Subcutaneous abdominal adipose tissue (tissue), 5 donors: Measurements from ENCODE around the gene RDX.

Experiments used
- H3K27ac ChIP-seq: one replicate; pipeline ENCODE4 v1.7.0; 2013; ENCODE audit warnings: low read depth, mild to moderate bottlenecking, inconsistent platforms, low read length, moderate library complexity
- H3K27me3 ChIP-seq, 5 donors: one replicate each; pipeline ENCODE4 v1.7.0; 2013; ENCODE audit warnings: low read length in 5 of 5, inconsistent platforms in 1 of 5; ENCODE audit not compliant: control insufficient read depth in 5 of 5, insufficient read depth in 4 of 5
- H3K36me3 ChIP-seq, 5 donors: one replicate each; pipeline ENCODE4 v1.7.0; 2013; ENCODE audit warnings: low read length in 5 of 5; ENCODE audit not compliant: control insufficient read depth in 5 of 5, insufficient read depth in 5 of 5
- H3K4me1 ChIP-seq, 5 donors: one replicate each; pipeline ENCODE4 v1.7.0; 2013; ENCODE audit warnings: low read length in 5 of 5, mild to moderate bottlenecking in 3 of 5, moderate library complexity in 1 of 5; ENCODE audit not compliant: control insufficient read depth in 5 of 5, insufficient read depth in 5 of 5
- H3K4me3 ChIP-seq, 5 donors: one replicate each; pipeline ENCODE4 v1.7.0; 2013; ENCODE audit warnings: low read length in 5 of 5, low read depth in 1 of 5
- H3K9ac ChIP-seq, 5 donors: one replicate each; pipeline ENCODE4 v1.7.0; 2013; ENCODE audit warnings: low read length in 5 of 5, mild to moderate bottlenecking in 4 of 5, moderate library complexity in 3 of 5
- H3K9me3 ChIP-seq, 5 donors: one replicate each; pipeline ENCODE4 v1.7.0; 2013; ENCODE audit warnings: low read length in 5 of 5; ENCODE audit not compliant: control insufficient read depth in 5 of 5
- donor health status: healthy.
- donor health status: healthy.
- donor health status: healthy.
- donor health status: healthy.
- donor health status: healthy.

Gene RDX

GRCh38 chr11:110251836-110252235 lies 44.6 kb downstream of the RDX start:
- peak overlapping the region in 1 of 5 donors; percentile 20 for H3K9ac ChIP-seq
- H3K9me3 ChIP-seq = no peaks in the 10 kb centered on the region
- no peak overlapping the region for H3K27ac ChIP-seq
- H3K27me3 ChIP-seq = no peaks in the 10 kb centered on the region
- H3K4me3 ChIP-seq = no peak overlapping the region
- H3K4me1 ChIP-seq = peaks cover 0 to 5% (median 0%) of the 10 kb centered on the region in 5 donors
- H3K36me3 ChIP-seq = peaks cover 16 to 31% (median 22%) of the 10 kb centered on the region in 5 donors

GRCh38 chr11:110250168-110250567 lies 46.2 kb downstream of the RDX start:
- Histone ChIP-seq H3K4me1 (peaks cover 0 to 5% (median 0%) of the 10 kb centered on the region in 5 donors), H3K27me3 (no peaks in the 10 kb centered on the region), H3K36me3 (peaks cover 21 to 35% (median 28%) of the 10 kb centered on the region in 5 donors), H3K27ac (no peak overlapping the region), H3K4me3 (no peak overlapping the region), H3K9ac (peak overlapping the region in 1 of 5 donors; percentile 64), H3K9me3 (no peaks in the 10 kb centered on the region)

DNA sequence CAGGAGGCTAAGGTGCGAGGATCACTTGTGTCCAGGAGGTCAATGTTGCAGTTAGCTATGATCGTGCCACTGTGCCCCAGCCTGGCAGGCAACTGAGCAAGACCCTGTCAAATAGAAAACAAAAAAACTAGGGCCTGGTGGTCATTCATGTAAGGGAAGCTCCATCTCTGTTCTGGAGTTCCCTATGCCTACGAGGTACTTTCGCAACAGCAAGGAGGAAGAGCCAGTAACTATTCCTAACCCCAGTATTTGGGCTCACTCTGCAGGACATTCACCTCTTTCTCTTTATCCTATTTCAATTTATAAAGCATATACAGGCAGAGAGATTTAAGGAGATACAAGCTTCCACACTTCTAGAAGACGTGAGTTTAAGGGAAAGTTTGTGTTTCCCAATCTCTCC lies 46.6 kb downstream of the RDX start:
- Histone ChIP-seq H3K9ac (no peak overlapping the region), H3K27me3 (no peaks in the 10 kb centered on the region), H3K36me3 (peaks cover 21 to 35% (median 28%) of the 10 kb centered on the region in 5 donors), H3K4me3 (no peak overlapping the region), H3K9me3 (no peaks in the 10 kb centered on the region), H3K4me1 (peaks cover 0 to 5% (median 0%) of the 10 kb centered on the region in 5 donors), H3K27ac (no peak overlapping the region)

GRCh38 chr11:110249066-110249465 lies 47.3 kb downstream of the RDX start:
- Histone ChIP-seq H3K9me3 (no peaks in the 10 kb centered on the region), H3K27ac (no peak overlapping the region), H3K4me3 (no peak overlapping the region), H3K27me3 (no peaks in the 10 kb centered on the region), H3K4me1 (peaks cover 0 to 5% (median 0%) of the 10 kb centered on the region in 5 donors), H3K9ac (no peak overlapping the region), H3K36me3 (peaks cover 19 to 30% (median 23%) of the 10 kb centered on the region in 5 donors)

GRCh38 chr11:110243791-110244190 lies 52.6 kb downstream of the RDX start:
- H3K9ac ChIP-seq = no peak overlapping the region
- no peaks in the 10 kb centered on the region for H3K27me3 ChIP-seq
- no peak overlapping the region for H3K4me3 ChIP-seq
- H3K4me1 ChIP-seq = no peaks in the 10 kb centered on the region
- H3K9me3 ChIP-seq = no peaks in the 10 kb centered on the region
- peaks cover 7 to 22% (median 17%) of the 10 kb centered on the region in 5 donors for H3K36me3 ChIP-seq
- H3K27ac ChIP-seq = no peak overlapping the region

- Histone ChIP-seq H3K4me1 (no peaks in the 10 kb centered on the region), H3K27ac (no peak overlapping the region), H3K9ac (no peak overlapping the region), H3K27me3 (no peaks in the 10 kb centered on the region), H3K4me3 (no peak overlapping the region), H3K9me3 (no peaks in the 10 kb centered on the region), H3K36me3 (peaks cover 9 to 22% (median 17%) of the 10 kb centered on the region in 5 donors)
Measured at GRCh38 chr11:110242746-110243145, 53.7 kb downstream of the RDX start.

DNA sequence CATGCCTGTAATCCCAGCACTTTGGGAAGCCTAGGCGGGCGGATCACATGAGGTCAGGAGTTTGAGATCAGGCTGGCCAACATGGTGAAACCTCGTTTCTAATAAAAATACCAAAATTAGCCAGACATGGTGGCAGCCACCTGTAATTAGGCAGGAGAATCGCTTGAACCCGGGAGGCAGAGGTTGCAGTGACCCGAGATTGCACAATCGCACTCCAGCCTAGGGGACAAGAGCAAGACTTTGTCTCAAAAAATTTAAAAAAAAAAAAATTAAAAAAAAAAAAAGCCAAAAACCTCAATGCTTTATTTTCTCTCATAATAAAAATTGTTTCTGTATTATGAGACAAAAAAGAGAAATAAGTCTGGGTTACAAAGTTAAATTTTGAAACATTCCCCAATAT lies 54.2 kb downstream of the RDX start:
- Histone ChIP-seq H3K9ac (no peak overlapping the region), H3K27me3 (no peaks in the 10 kb centered on the region), H3K9me3 (no peaks in the 10 kb centered on the region), H3K4me3 (no peak overlapping the region), H3K4me1 (no peaks in the 10 kb centered on the region), H3K36me3 (peaks cover 12 to 23% (median 17%) of the 10 kb centered on the region in 5 donors), H3K27ac (no peak overlapping the region)

DNA sequence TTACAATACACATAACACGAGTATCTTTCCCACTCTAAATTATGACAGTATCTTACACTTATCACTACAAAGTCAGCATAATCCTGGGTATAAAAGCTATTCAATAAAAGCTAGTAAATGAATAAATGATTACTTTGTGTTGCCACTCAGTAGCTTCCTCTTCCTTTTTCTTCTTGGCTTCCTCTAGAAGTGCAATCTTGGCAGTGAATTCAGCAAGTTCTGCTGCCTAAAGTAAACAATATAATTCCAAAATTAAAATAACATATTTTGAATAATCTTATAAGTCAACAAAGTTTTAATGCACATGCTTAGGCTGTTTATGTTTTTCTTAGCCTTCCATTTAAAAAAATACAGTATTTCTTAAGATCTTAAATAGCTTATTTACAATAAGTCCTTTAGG lies 60.4 kb downstream of the RDX start:
- Histone ChIP-seq H3K9me3 (no peaks in the 10 kb centered on the region), H3K4me1 (peaks cover 0 to 4% (median 0%) of the 10 kb centered on the region in 5 donors), H3K4me3 (no peak overlapping the region), H3K36me3 (peaks cover 40 to 51% (median 46%) of the 10 kb centered on the region in 5 donors), H3K27me3 (no peaks in the 10 kb centered on the region), H3K27ac (no peak overlapping the region), H3K9ac (no peak overlapping the region)

- no peaks in the 10 kb centered on the region for H3K9me3 ChIP-seq
- no peaks in the 10 kb centered on the region for H3K27me3 ChIP-seq
- no peak overlapping the region for H3K27ac ChIP-seq
- no peak overlapping the region for H3K9ac ChIP-seq
- H3K36me3 ChIP-seq = peaks cover 34 to 58% (median 45%) of the 10 kb centered on the region in 5 donors
- peaks cover 0 to 3% (median 0%) of the 10 kb centered on the region in 5 donors for H3K4me1 ChIP-seq
- no peak overlapping the region for H3K4me3 ChIP-seq
Measured at GRCh38 chr11:110230377-110230776, 66.0 kb downstream of the RDX start.

- H3K9ac ChIP-seq = no peak overlapping the region
- no peaks in the 10 kb centered on the region for H3K9me3 ChIP-seq
- no peaks in the 10 kb centered on the region for H3K27me3 ChIP-seq
- peaks cover 0 to 5% (median 4%) of the 10 kb centered on the region in 5 donors for H3K36me3 ChIP-seq
- no peak overlapping the region for H3K27ac ChIP-seq
- no peaks in the 10 kb centered on the region for H3K4me1 ChIP-seq
- no peak overlapping the region for H3K4me3 ChIP-seq
Measured at GRCh38 chr11:110219006-110219785, 77.2 kb downstream of the RDX start.
